SJCRH30 (cell line): Measurements from ENCODE around the gene PAN3. TPM values are rescaled to one million over a fixed set of nuclear protein-coding genes. Genes with fewer than 3 reads are reported as not detected.

Experiments used
- DNase-seq, 2 experiments: peaks; one replicate each; pipeline ENCODE4 v3.0.0-alpha.2; 2015 to 2020
- H3K27ac ChIP-seq: fragments of 250-450 bp; sonication (Bioruptor Pico); 2 replicates; pipeline ENCODE4 v1.5.1; 2020; ENCODE audit warnings: mild to moderate bottlenecking, moderate library complexity
- H3K27me3 ChIP-seq: fragments of 250-450 bp; sonication (Bioruptor Pico); 2 replicates; pipeline ENCODE4 v1.5.1; 2020; ENCODE audit warnings: mild to moderate bottlenecking, moderate library complexity
- H3K36me3 ChIP-seq: fragments of 250-450 bp; sonication (Bioruptor Pico); 2 replicates; pipeline ENCODE4 v1.5.1; 2020; ENCODE audit warnings: mild to moderate bottlenecking, moderate library complexity
- H3K4me1 ChIP-seq: fragments of 250-450 bp; sonication (Bioruptor Pico); 2 replicates; pipeline ENCODE4 v1.5.1; 2020; ENCODE audit warnings: mild to moderate bottlenecking, moderate library complexity
- H3K4me3 ChIP-seq: fragments of 250-450 bp; sonication (Bioruptor Pico); 2 replicates; pipeline ENCODE4 v1.5.1; 2020; ENCODE audit warnings: mild to moderate bottlenecking, moderate library complexity
- H3K9me3 ChIP-seq: fragments of 250-450 bp; sonication (Bioruptor Pico); replicated peaks from 2 replicates; pipeline ENCODE4 v1.5.1; 2020; ENCODE audit warnings: mild to moderate bottlenecking, moderate library complexity
- total RNA-seq: library from RNA; depleted of rRNA; stranded (reverse); fragments of >200 nt; shearing (Covaris generic); gene quantifications from 2 replicates; pipeline ENCODE4 v1.2.3, GENCODE V29; 2014

PAN3 gene
- total RNA-seq, 1 experiment from 2014 or later, result 33.4 TPM

- no peak for DNase-seq
These were observed 27.9 kb downstream of the PAN3 start for GRCh38 chr13:28166257-28166656.

GRCh38 chr13:28171266-28171665, 32.9 kb downstream of the PAN3 start:
- Histone ChIP-seq H3K36me3 (peaks cover 5% of the 10 kb centered on the region; the same call in 1 of the 2 replicates), H3K4me3 (no peak overlapping the region), H3K9me3 (peaks cover 4% of the 10 kb centered on the region; the same call in 1 of the 2 replicates), H3K27me3 (no peaks in the 10 kb centered on the region), H3K4me1 (no peaks in the 10 kb centered on the region), H3K27ac (no peak overlapping the region)
- no peak for DNase-seq

More at GRCh38 chr13:28166257-28166656, 27.9 kb downstream of the PAN3 start:
- Histone ChIP-seq H3K9me3 (peaks cover 4% of the 10 kb centered on the region; the same call in 1 of the 2 replicates), H3K4me1 (peaks cover 10% of the 10 kb centered on the region), H3K27me3 (no peaks in the 10 kb centered on the region), H3K36me3 (0 out of 2 replicates have a peak, but pooled peaks cover 2% of the 10 kb centered on the region), H3K27ac (no peak overlapping the region), H3K4me3 (no peak overlapping the region)

DNA sequence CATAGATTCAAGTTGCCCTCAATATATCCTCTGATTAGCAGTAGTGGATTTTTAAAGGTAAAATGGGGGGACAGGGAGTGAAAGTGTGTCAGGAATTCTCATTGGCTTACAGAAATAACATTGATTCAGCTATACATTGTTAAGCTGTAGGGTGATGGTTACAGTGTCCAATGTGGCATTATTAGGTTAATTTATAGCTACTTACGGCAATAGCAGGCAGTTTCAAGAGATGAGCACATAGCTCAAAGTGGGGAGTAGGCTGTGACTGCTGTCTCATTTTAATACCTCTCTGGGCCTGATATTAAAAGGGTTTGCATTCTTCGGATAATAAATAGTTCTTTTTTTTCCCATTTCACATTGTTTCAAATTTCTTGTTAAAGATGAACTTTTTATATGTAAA, 34.6 kb downstream of the PAN3 start:
- Histone ChIP-seq H3K4me1 (no peaks in the 10 kb centered on the region), H3K27ac (no peak overlapping the region), H3K36me3 (peaks cover 18% of the 10 kb centered on the region), H3K27me3 (no peaks in the 10 kb centered on the region), H3K4me3 (no peak overlapping the region), H3K9me3 (peaks cover 4% of the 10 kb centered on the region; the same call in 1 of the 2 replicates)
- DNase-seq, result no peak

- no peak for DNase-seq
- no peak overlapping the region for H3K27ac ChIP-seq
- peaks cover 4% of the 10 kb centered on the region; the same call in 1 of the 2 replicates for H3K9me3 ChIP-seq
- H3K27me3 ChIP-seq, result no peaks in the 10 kb centered on the region
- H3K36me3 ChIP-seq, result peaks cover 23% of the 10 kb centered on the region
- H3K4me1 ChIP-seq, result no peaks in the 10 kb centered on the region
- no peak overlapping the region for H3K4me3 ChIP-seq
These were observed 35.4 kb downstream of the PAN3 start for GRCh38 chr13:28173793-28174192.

GRCh38 chr13:28177327-28177726, 39.0 kb downstream of the PAN3 start:
- Histone ChIP-seq H3K4me3 (no peak overlapping the region), H3K4me1 (no peaks in the 10 kb centered on the region), H3K27ac (no peak overlapping the region), H3K27me3 (no peaks in the 10 kb centered on the region), H3K9me3 (no peaks in the 10 kb centered on the region), H3K36me3 (peaks cover 21% of the 10 kb centered on the region)
- DNase-seq, result no peak

DNA sequence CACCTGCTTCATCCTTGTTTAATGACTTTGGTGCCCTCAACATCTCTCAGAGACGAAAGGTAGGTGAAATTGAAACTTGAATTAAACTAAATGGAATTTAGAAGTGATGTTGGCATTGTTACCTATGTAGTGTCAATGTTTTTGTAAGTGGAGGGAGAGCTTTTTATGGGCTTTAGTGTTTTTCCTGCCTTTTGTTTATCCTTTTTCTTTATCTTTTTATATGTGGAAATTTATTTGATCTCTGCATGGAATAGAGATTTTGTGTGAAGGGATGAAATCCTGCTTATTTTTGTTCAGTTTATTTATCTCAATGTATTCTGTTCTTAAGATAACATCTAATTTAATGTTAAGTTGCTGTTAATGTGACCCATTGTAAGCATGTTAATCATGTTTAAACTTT, 39.5 kb downstream of the PAN3 start:
- Histone ChIP-seq H3K4me3 (no peak overlapping the region), H3K9me3 (no peaks in the 10 kb centered on the region), H3K27me3 (no peaks in the 10 kb centered on the region), H3K36me3 (peaks cover 24% of the 10 kb centered on the region), H3K27ac (no peak overlapping the region), H3K4me1 (no peaks in the 10 kb centered on the region)
- DNase-seq, result no peak

DNA sequence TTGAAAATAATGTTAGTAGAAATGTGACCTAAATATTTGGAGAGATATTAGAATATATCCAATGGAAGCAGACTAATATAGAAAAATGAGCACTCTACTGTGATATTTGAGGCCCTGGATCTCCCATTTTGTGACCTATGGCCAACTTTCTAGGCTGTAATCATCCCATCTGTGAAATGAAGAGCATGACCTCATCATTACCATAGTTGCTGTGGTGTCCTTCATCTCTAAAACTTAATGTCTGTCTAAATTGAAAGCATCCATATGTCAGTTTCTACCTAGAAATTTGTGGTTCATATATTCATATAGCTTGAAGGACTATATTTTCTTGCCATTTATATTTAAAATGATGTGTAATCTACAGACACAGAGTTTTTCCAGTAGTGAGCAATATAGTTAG, 41.6 kb downstream of the PAN3 start:
- Histone ChIP-seq H3K27me3 (no peaks in the 10 kb centered on the region), H3K4me3 (no peak overlapping the region), H3K4me1 (no peaks in the 10 kb centered on the region), H3K36me3 (peaks cover 25% of the 10 kb centered on the region), H3K9me3 (no peaks in the 10 kb centered on the region), H3K27ac (no peak overlapping the region)
- no peak for DNase-seq

DNA sequence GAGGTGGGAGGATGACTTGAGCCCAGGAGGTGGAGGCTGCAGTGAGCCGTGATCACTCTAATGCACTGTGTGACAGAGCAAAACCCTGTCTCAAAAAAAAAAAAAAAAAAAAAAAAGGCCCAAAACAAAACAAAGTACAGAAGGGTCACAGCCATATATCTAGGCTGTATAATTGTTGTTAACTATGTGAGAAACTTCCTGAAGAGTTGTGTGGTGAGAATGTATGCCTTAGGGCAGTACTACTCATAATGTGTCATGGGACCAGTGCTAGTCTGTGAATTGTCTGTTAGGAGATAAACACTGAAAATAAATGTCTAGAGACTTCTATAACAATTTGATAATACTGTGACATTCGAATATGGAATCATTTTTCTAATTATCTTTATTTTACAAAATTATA, 43.1 kb downstream of the PAN3 start:
- H3K27ac ChIP-seq, result no peak overlapping the region
- H3K27me3 ChIP-seq, result no peaks in the 10 kb centered on the region
- H3K9me3 ChIP-seq, result no peaks in the 10 kb centered on the region
- no peak overlapping the region for H3K4me3 ChIP-seq
- peak in 1 of 2 experiments; percentile 14 for DNase-seq
- no peaks in the 10 kb centered on the region for H3K4me1 ChIP-seq
- H3K36me3 ChIP-seq, result peaks cover 21% of the 10 kb centered on the region

GRCh38 chr13:28185256-28185655, 46.9 kb downstream of the PAN3 start:
- Histone ChIP-seq H3K27ac (no peak overlapping the region), H3K4me3 (no peak overlapping the region), H3K36me3 (peaks cover 7% of the 10 kb centered on the region; the same call in 1 of the 2 replicates), H3K4me1 (no peaks in the 10 kb centered on the region), H3K9me3 (no peaks in the 10 kb centered on the region), H3K27me3 (no peaks in the 10 kb centered on the region)
- no peak for DNase-seq

DNA sequence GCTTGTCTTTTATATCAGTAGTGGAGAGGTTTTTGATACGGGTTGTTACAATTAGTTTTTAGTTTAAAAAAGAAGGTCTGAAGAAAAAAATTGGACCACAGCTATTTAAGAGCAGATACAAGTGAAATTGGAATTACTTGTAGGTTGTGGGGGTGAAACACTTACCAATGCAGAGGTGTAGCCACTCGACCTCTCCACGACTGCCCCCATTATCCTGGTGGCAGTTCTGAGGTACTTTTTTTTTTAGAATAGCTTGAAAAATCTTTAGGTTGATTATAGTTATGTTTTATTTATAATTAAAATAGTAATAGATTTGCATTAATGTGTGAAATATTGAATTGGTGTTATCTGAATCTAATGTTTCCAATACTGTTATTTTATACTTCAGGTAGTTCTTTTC, 60.7 kb downstream of the PAN3 start:
- H3K9me3 ChIP-seq, result no peaks in the 10 kb centered on the region
- no peaks in the 10 kb centered on the region for H3K4me1 ChIP-seq
- no peaks in the 10 kb centered on the region; the same call in 1 of the 2 replicates for H3K36me3 ChIP-seq
- no peak for DNase-seq
- H3K27me3 ChIP-seq, result no peaks in the 10 kb centered on the region
- no peak overlapping the region for H3K27ac ChIP-seq
- H3K4me3 ChIP-seq, result no peak overlapping the region

DNA sequence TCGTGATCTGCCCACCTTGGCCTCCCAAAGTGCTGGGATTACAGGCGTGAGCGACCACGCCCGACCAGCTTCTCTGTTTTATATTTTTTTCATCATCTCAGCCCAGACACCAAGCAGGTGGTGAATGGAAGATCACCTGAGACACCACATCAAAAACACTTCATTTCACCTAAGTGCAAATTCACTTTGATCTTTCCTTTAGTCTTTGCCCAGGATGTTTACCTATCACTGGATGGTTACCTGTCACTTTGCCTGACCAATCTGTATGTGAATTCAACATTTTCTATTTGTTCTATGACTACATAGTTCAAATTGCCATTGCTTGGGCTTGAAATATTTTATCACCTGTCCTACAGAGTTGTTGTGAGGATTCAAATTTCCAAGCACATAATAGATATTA, 65.7 kb downstream of the PAN3 start:
- no peaks in the 10 kb centered on the region for H3K27me3 ChIP-seq
- no peak overlapping the region for H3K27ac ChIP-seq
- DNase-seq, result no peak
- no peaks in the 10 kb centered on the region; the same call in 1 of the 2 replicates for H3K36me3 ChIP-seq
- H3K9me3 ChIP-seq, result no peaks in the 10 kb centered on the region
- no peaks in the 10 kb centered on the region for H3K4me1 ChIP-seq
- no peak overlapping the region for H3K4me3 ChIP-seq

GRCh38 chr13:28204690-28205443, 66.5 kb downstream of the PAN3 start:
- no peaks in the 10 kb centered on the region; the same call in 1 of the 2 replicates for H3K36me3 ChIP-seq
- no peaks in the 10 kb centered on the region for H3K9me3 ChIP-seq
- no peaks in the 10 kb centered on the region for H3K27me3 ChIP-seq
- DNase-seq, result no peak
- H3K4me1 ChIP-seq, result no peaks in the 10 kb centered on the region
- H3K4me3 ChIP-seq, result no peak overlapping the region
- H3K27ac ChIP-seq, result no peak overlapping the region

GRCh38 chr13:28218679-28219078, 80.3 kb downstream of the PAN3 start:
- no peak overlapping the region for H3K4me3 ChIP-seq
- H3K4me1 ChIP-seq, result no peaks in the 10 kb centered on the region
- H3K9me3 ChIP-seq, result no peaks in the 10 kb centered on the region
- no peak overlapping the region for H3K27ac ChIP-seq
- no peaks in the 10 kb centered on the region for H3K27me3 ChIP-seq
- H3K36me3 ChIP-seq, result peaks cover 24% of the 10 kb centered on the region
- DNase-seq, result no peak

- Histone ChIP-seq H3K36me3 (peaks cover 20% of the 10 kb centered on the region), H3K4me1 (no peaks in the 10 kb centered on the region), H3K27ac (no peak overlapping the region), H3K27me3 (no peaks in the 10 kb centered on the region), H3K9me3 (no peaks in the 10 kb centered on the region), H3K4me3 (no peak overlapping the region)
- DNase-seq, result no peak
These were observed 81.2 kb downstream of the PAN3 start for GRCh38 chr13:28219408-28220099.

GRCh38 chr13:28220166-28220565, 81.8 kb downstream of the PAN3 start:
- no peaks in the 10 kb centered on the region for H3K9me3 ChIP-seq
- H3K27me3 ChIP-seq, result no peaks in the 10 kb centered on the region
- H3K4me1 ChIP-seq, result no peaks in the 10 kb centered on the region
- DNase-seq, result no peak
- H3K36me3 ChIP-seq, result peaks cover 24% of the 10 kb centered on the region
- H3K4me3 ChIP-seq, result no peak overlapping the region
- no peak overlapping the region for H3K27ac ChIP-seq
